GM19372 (cell line): Measurements from ENCODE around the gene CDC42SE2.
A peak's percentile ranks its signal among the peaks of the same experiment; 100 is the strongest.

ENCODE experiments used
- ATAC-seq: cut with Tn5 transposase; IDR thresholded peaks from one replicate; pipeline ENCODE4 v1.9.1; 2021; ENCODE audit warnings: mild to moderate bottlenecking, low read depth, moderate library complexity; ENCODE audit not compliant: unreplicated experiment

The CDC42SE2 gene

GRCh38 chr5:131263648-131264450 is at the start of gene CDC42SE2:
Gene CDC42SE2 (plus strand): TSS chr5:131264053. CDS start chr5:131359494, 95,441 bp downstream.
- ATAC-seq: peak; percentile 83

GRCh38 chr5:131214609-131215227 is 49.1 kb upstream of the CDC42SE2 start:
- ATAC-seq: no peak

GRCh38 chr5:131217791-131218190 is 46.1 kb upstream of the CDC42SE2 start:
- ATAC-seq: no peak

- ATAC-seq: no peak
Observed at GRCh38 chr5:131218392-131218791, 45.5 kb upstream of the CDC42SE2 start.

- ATAC-seq: no peak
Observed at GRCh38 chr5:131220566-131220965, 43.3 kb upstream of the CDC42SE2 start.

GRCh38 chr5:131221008-131221703 is 42.7 kb upstream of the CDC42SE2 start:
- no peak for ATAC-seq

GRCh38 chr5:131221888-131222287 is 42.0 kb upstream of the CDC42SE2 start:
- ATAC-seq: no peak

GRCh38 chr5:131222731-131223130 is 41.1 kb upstream of the CDC42SE2 start:
- ATAC-seq: no peak

- ATAC-seq: no peak
Observed at GRCh38 chr5:131223751-131224386, 40.0 kb upstream of the CDC42SE2 start.

GRCh38 chr5:131224387-131225201 is 39.3 kb upstream of the CDC42SE2 start:
- ATAC-seq: peak; percentile 74

GRCh38 chr5:131225282-131225974 is 38.4 kb upstream of the CDC42SE2 start:
- no peak for ATAC-seq

GRCh38 chr5:131226899-131227298 is 37.0 kb upstream of the CDC42SE2 start:
- no peak for ATAC-seq

GRCh38 chr5:131228646-131229045 is 35.2 kb upstream of the CDC42SE2 start:
- ATAC-seq: no peak

GRCh38 chr5:131229623-131230022 is 34.2 kb upstream of the CDC42SE2 start:
- ATAC-seq: no peak

GRCh38 chr5:131230406-131230805 is 33.4 kb upstream of the CDC42SE2 start:
- ATAC-seq: peak; percentile 69

- no peak for ATAC-seq
Observed at GRCh38 chr5:131239686-131240085, 24.2 kb upstream of the CDC42SE2 start.

- no peak for ATAC-seq
Observed at GRCh38 chr5:131242728-131243255, 21.1 kb upstream of the CDC42SE2 start.

- no peak for ATAC-seq
Observed at GRCh38 chr5:131245312-131245711, 18.5 kb upstream of the CDC42SE2 start.

GRCh38 chr5:131245948-131246347 is 17.9 kb upstream of the CDC42SE2 start:
- no peak for ATAC-seq
